NCI-H1092 (cell line): ENCODE measurements around the gene CGRRF1.

Source experiments
- DNase-seq: peaks from one replicate; lab custom pipeline; 2025; lab: John Stamatoyannopoulos, UW

CGRRF1 gene

DNA sequence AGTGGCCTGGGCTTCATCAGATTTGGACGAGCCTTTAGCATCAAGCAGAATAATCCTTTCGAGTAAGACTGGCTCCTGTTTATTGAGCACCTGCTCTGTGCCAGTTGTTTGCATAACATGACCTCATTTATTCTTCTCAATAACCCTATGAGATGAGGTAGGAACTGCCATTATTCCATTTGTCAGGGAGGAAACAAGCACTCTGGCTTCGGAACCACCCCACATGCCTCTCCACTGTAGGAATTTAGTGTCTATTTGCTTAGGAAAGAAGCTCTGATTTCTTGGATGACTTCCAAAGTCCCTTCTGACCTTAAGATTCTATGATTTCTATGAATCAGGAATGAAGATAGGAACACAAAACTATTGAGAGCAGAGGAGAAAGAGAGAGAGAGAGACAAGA is 68.3 kb downstream of the CGRRF1 start:
- no peak for DNase-seq

DNA sequence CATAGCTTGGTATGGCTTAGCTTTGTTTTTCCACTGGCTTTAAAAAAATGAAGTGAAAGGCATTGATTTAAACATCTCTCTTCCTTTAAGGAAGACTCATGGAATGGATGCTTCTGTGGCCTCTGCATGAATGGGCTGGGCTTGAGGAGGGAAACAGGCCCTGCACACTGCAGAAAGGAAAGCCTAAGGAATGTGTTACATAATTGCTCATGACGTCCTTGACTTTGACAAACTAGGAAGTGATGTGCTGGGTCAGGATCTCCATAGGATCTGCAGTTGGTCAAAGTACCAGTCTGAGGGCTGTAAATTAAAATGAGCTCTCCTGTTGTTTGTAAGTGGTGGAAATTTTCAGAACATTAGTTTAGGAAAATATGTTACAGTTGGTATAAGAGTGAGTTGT is 69.9 kb downstream of the CGRRF1 start:
- DNase-seq = no peak

DNA sequence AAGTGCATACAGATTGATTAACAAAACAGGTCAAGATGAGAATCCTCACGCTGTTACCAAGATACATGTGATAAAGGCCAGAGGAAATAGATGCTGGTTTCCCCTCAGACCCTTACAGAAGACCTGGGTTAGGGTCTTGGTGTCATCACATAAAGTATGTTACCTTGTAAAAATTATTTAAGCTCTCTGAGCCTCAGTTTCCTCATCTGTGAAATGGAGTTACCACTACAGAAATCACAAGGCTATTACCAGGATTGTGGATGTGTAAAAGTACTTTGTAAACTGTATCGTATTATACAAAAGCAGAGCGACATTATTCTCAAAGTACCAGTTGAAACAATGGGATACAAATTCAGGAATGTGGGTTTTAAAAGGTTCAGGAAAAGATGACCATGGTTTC is 71.2 kb downstream of the CGRRF1 start:
- DNase-seq = no peak

DNA sequence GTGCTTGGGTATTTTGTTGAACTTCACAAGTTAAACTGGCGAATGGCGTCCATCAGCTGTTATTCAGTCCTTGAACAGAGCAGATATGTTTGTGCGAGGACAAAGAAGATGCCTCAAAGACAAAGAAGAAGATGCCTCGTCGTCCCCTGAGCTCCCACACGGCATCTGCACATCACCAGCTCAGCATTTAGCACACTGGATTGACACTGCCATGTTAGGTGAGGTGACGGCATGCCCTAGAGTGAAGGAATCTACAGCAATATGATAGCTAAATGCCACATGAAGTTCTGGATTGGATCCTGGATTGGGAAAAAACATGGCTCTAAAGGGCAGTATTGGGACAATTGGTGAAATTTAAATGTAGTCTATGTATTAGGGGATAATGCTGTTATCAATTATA is 72.6 kb downstream of the CGRRF1 start:
- no peak for DNase-seq

DNA sequence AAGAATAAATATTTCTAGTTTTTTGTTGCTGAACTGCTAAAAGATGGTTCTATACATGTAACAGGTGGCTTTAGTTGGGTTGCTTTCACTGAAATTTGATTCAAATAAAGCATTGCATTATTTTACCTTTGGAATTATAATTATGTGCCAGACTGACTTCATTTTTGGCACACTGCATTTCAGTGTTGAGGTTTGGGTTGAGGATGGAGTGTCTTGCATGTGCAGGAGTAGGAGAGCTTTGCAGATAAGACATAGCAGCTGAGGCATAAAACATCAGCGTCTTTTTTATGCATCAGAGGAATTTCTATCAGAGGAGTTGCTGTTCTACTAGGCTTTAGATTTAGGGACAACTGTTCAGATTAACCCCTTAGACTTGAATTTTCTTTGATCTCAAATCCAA is 74.4 kb downstream of the CGRRF1 start:
- no peak for DNase-seq

DNA sequence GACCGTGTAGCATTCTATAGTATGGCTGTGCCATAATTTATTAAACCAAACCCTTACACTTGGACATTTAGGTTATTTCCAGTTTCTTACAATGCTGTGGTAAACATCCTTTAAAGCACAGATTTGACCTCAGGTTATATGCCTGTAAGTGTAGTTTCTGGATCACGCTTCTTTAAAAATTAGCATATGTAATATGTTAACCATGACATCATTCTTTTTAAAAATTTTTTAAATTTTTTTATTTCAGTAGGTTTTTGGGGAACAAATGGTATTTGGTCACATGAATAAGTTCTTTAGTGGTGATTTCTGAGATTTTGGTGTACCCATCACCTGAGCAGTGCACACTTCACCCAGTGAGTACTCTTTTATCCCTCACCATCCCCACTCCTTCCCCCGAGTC is 75.5 kb downstream of the CGRRF1 start:
- DNase-seq = no peak
